ENCODE data around the gene RBBP8NL.
A peak's percentile ranks its signal among the peaks of the same experiment; 100 is the strongest.

Gene RBBP8NL

GRCh38 chr20:62362991-62363919 lies 64.1 kb downstream of the RBBP8NL start:
- no peak for DNase-seq (ENCODE audit: low spot score)

- DNase-seq (ENCODE audit: low spot score): no peak
Observed at GRCh38 chr20:62362590-62362940, 64.8 kb downstream of the RBBP8NL start.

- peak; percentile 62 for DNase-seq (ENCODE audit: low spot score)
Observed at GRCh38 chr20:62361799-62362589, 65.3 kb downstream of the RBBP8NL start.

GRCh38 chr20:62360854-62361798 lies 66.2 kb downstream of the RBBP8NL start:
- DNase-seq (ENCODE audit: low spot score): no peak
